HepG2 (cell line): ENCODE measurements around the gene NCOA7.

Source experiments
- NR1H2 ChIP-seq: sonication (generic); formaldehyde crosslinking; IDR thresholded peaks from 2 replicates; pipeline ENCODE4 v1.8.1; 2022; ENCODE audit warnings: low read depth, missing genetic modification reagents, borderline replicate concordance
- RBAK ChIP-seq: sonication (generic); formaldehyde crosslinking; IDR thresholded peaks from 2 replicates; pipeline ENCODE4 v1.5.1; 2020; ENCODE audit warnings: mild to moderate bottlenecking, missing genetic modification reagents

DNA sequence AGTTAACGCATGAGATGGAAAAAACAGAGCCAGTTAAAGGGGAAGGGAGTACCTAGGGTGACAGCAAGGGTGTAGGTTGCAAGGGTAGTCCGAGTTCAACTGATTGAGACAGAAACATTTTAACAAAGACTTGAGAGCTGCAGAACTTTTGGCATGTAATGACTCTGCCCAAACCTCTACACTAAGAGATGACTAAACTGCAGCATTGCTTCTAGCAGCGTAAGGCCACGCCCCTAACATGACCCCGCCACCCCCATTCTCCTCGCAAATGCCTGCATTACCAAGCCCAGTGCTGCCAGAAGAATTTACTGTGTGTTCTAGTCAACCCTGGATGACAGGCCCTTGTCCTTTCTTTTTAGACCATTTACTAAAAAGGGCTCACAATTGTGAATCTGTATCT, 159.5 kb downstream of the NCOA7 start:
- TF ChIP-seq NR1H2 (CRISPR knock-in tag) (no peak), RBAK (CRISPR knock-in tag) (no peak)
